Spleen (tissue), 11 donors: ENCODE results near the gene WIPF2. TPM values are rescaled to one million over a fixed set of nuclear protein-coding genes. Genes with fewer than 3 reads are reported as not detected.
A peak's percentile ranks its signal among the peaks of the same experiment; 100 is the strongest.

Experiments used
- DNase-seq: peaks from one replicate; pipeline ENCODE4 v3.0.0-alpha.2; 2020
- H3K27ac ChIP-seq, 8 donors: fragments of 200-600 bp; sonication (generic) in 7 of 8; 1 replicate in 4 of 8; 2 replicates in 4 of 8; pipeline versions ENCODE4 v1.5.0 to v1.8.0; 2016 to 2021; ENCODE audit warnings: inconsistent platforms in 4 of 8, mild to moderate bottlenecking in 4 of 8, moderate library complexity in 1 of 8
- H3K27me3 ChIP-seq, 7 donors: fragments of 200-600 bp; sonication (generic) in 6 of 7; replicated peaks in 1 of 7; 1 replicate in 4 of 7; 2 replicates in 3 of 7; pipeline versions ENCODE4 v1.5.0 to v1.8.0; 2016 to 2021; ENCODE audit warnings: inconsistent platforms in 3 of 7, mild to moderate bottlenecking in 1 of 7
- H3K36me3 ChIP-seq, 6 donors: fragments of 200-600 bp; sonication (generic) in 5 of 6; 1 replicate in 4 of 6; 2 replicates in 2 of 6; pipeline versions ENCODE4 v1.5.0 to v1.8.0; 2016 to 2021; ENCODE audit warnings: inconsistent platforms in 2 of 6
- H3K4me1 ChIP-seq, 6 donors: fragments of 200-600 bp; sonication (generic) in 5 of 6; 1 replicate in 3 of 6; 2 replicates in 3 of 6; pipeline versions ENCODE4 v1.5.0 to v1.8.0; 2016 to 2021; ENCODE audit warnings: inconsistent platforms in 3 of 6
- H3K4me3 ChIP-seq, 8 donors: fragments of 200-600 bp; sonication (generic) in 7 of 8; 1 replicate in 4 of 8; 2 replicates in 4 of 8; pipeline versions ENCODE4 v1.5.0 to v1.8.0; 2016 to 2021; ENCODE audit warnings: inconsistent platforms in 4 of 8, mild to moderate bottlenecking in 4 of 8, moderate library complexity in 2 of 8
- H3K9me3 ChIP-seq, 8 donors: fragments of 200-600 bp; sonication (generic) in 7 of 8; 1 replicate in 4 of 8; 2 replicates in 4 of 8; pipeline versions ENCODE4 v1.5.0 to v1.8.0; 2016 to 2021; ENCODE audit warnings: inconsistent platforms in 4 of 8
- CTCF ChIP-seq, 11 experiments: fragments of 200-600 bp in 7 of 11; fragments of 450-650 bp in 4 of 11; sonication (generic) in 4 of 11; IDR thresholded peaks in 8 of 11; conservative IDR thresholded peaks in 3 of 11; 1 replicate in 7 of 11; 2 replicates in 4 of 11; pipeline versions ENCODE4 v1.4.0 to v1.8.0; 2016 to 2021; ENCODE audit warnings: antibody characterized with exemption in 11 of 11, inconsistent platforms in 4 of 11, mild to moderate bottlenecking in 1 of 11
- POLR2A ChIP-seq, 3 donors: fragments of 450-650 bp; IDR thresholded peaks; one replicate each; pipeline ENCODE4 v1.5.1; 2017; ENCODE audit warnings: antibody characterized with exemption in 3 of 3, mild to moderate bottlenecking in 1 of 3
- POLR2AphosphoS5 ChIP-seq, 3 donors: sonication (generic); formaldehyde crosslinking; IDR thresholded peaks; one replicate each; pipeline ENCODE4 v1.5.1; 2017; ENCODE audit warnings: antibody characterized with exemption in 3 of 3
- WGBS, 5 donors: extraction: QIAGEN DNeasy Blood & Tissue Kit in 3 of 5; methylation state at CpG; one replicate each; pipeline versions ENCODE4 v1.1.5 to v1.1.7; 2013 to 2018; 5-methylcytosine and 5-hydroxymethylcytosine counted together
- intact Hi-C: fragments of 100-400 bp; cut with DNase I; formaldehyde crosslinking; loops from one replicate; pipeline ENCODE4 v1.15.0; 2023; ENCODE audit warnings: low total_unique reads
- polyA plus RNA-seq, 3 donors: library from polyadenylated mRNA; stranded (reverse); fragments of 200-250 nt; gene quantifications; one replicate each; pipeline ENCODE4 v1.2.1, GENCODE V29; 2013
- total RNA-seq, 7 donors: library from RNA; depleted of rRNA in 3 of 7; stranded (reverse); fragments of >200 nt in 3 of 7; fragmentation: NEBNext Ultra II Directional in 4 of 7; extraction: Animal tissue kit (Norgen Biotek cat#: 25700) in 4 of 7; gene quantifications; one replicate each; pipeline versions ENCODE4 v1.1.0 to v1.2.1, GENCODE V29; 2016 to 2021
- donor health status: healthy with polysubstance abuse.
- donor health status: DM: no; HTN: no; CAD: no; lungs with moderate emphysema.
- donor health status: DM: no; HTN: no; CAD: no.
- donor health status: Bipolar disorder and iron deficiency.
- donor health status: healthy.
- donor health status: DM: no; HTN: no; CAD: no.
- donor health status: DM: yes; HTN: yes; CAD: no.

Gene WIPF2
- total and polyA plus RNA-seq, 10 donors = 3.7 to 43.2 (median 20.1) TPM

- H3K27ac ChIP-seq = peak overlapping the region in 7 of 8 donors; percentile 77 to 89 (median 85)
- intact Hi-C loops = loop anchor here (10.0 kb wide), 1 partner anchor 228 kb away; no protein-coding TSS in a partner anchor
- 49 to 75% (median 65%) methylated on average over 2 of the region's 2 CpGs for WGBS, 5 donors
- no peaks in the 10 kb centered on the region for H3K9me3 ChIP-seq
- no peak overlapping the region for H3K4me3 ChIP-seq
- no peak for TF ChIP-seq POLR2A (IDR thresholded peaks at IDR 0.05)
- TF ChIP-seq CTCF (IDR thresholded peaks at IDR 0.05 in 8 of 11, conservative IDR thresholded peaks at IDR 0.05 in 3 of 11) = no peak
- no peak for TF ChIP-seq POLR2AphosphoS5 (IDR thresholded peaks at IDR 0.05)
- H3K36me3 ChIP-seq = no peaks in the 10 kb centered on the region
- peaks cover 53 to 87% (median 71%) of the 10 kb centered on the region in 6 donors for H3K4me1 ChIP-seq
- H3K27me3 ChIP-seq = no peaks in the 10 kb centered on the region
- DNase-seq = no peak
Measured at GRCh38 chr17:40306395-40306794, 87.3 kb downstream of the WIPF2 start.

- 55 to 65% (median 62%) methylated on average over 10 of the region's 10 CpGs for WGBS, 5 donors
- no peaks in the 10 kb centered on the region for H3K9me3 ChIP-seq
- intact Hi-C loops = loop anchor here (10.0 kb wide), 1 partner anchor 228 kb away; no protein-coding TSS in a partner anchor
Measured at GRCh38 chr17:40307001-40307730, 88.1 kb downstream of the WIPF2 start.

GRCh38 chr17:40307740-40308239, 88.7 kb downstream of the WIPF2 start:
- no peaks in the 10 kb centered on the region for H3K36me3 ChIP-seq
- peak overlapping the region in 1 of 8 donors; percentile 10 for H3K4me3 ChIP-seq
- H3K9me3 ChIP-seq = no peaks in the 10 kb centered on the region
- H3K27ac ChIP-seq = peak overlapping the region; percentile 16 to 89 (median 84)
- no peaks in the 10 kb centered on the region for H3K27me3 ChIP-seq
- H3K4me1 ChIP-seq = peaks cover 67 to 97% (median 83%) of the 10 kb centered on the region in 6 donors
- peak; percentile 83 for DNase-seq
- intact Hi-C loops = loop anchor here (10.0 kb wide), 1 partner anchor 227 kb away; no protein-coding TSS in a partner anchor
- 16 to 29% (median 23%) methylated on average over 3 of the region's 3 CpGs for WGBS, 5 donors
- TF ChIP-seq POLR2A (IDR thresholded peaks at IDR 0.05) = no peak
- TF ChIP-seq POLR2AphosphoS5 (IDR thresholded peaks at IDR 0.05) = peak in 1 of 3 donors; percentile 65

More at GRCh38 chr17:40307001-40307730, 88.1 kb downstream of the WIPF2 start:
- H3K36me3 ChIP-seq = no peaks in the 10 kb centered on the region
- peaks cover 61 to 95% (median 78%) of the 10 kb centered on the region in 6 donors for H3K4me1 ChIP-seq
- no peaks in the 10 kb centered on the region for H3K27me3 ChIP-seq
- peak overlapping the region; percentile 16 to 89 (median 84) for H3K27ac ChIP-seq
- TF ChIP-seq POLR2A (IDR thresholded peaks at IDR 0.05) (no peak), POLR2AphosphoS5 (IDR thresholded peaks at IDR 0.05) (peak in 1 of 3 donors; percentile 30)
- peak; percentile 81 for DNase-seq
- H3K4me3 ChIP-seq = peak overlapping the region in 1 of 8 donors; percentile 10

- Histone ChIP-seq H3K4me3 (peak within 1 kb of the TSS; percentile 16 to 71 (median 38)), H3K27ac (peak within 1 kb of the TSS; percentile 16 to 89 (median 84)), H3K27me3 (no peaks in the 10 kb centered on the region), H3K36me3 (no peaks in the 10 kb centered on the region), H3K9me3 (no peaks in the 10 kb centered on the region), H3K4me1 (peaks cover 60 to 97% (median 85%) of the 10 kb centered on the region in 6 donors)
- DNase-seq = peak; percentile 87
- intact Hi-C loops = loop anchor here (10.0 kb wide), 1 partner anchor 226 kb away; no protein-coding TSS in a partner anchor
- 15 to 22% (median 16%) methylated on average over 19 to 20 of the region's 20 CpGs for WGBS, 5 donors
- peak in 1 of 3 donors; percentile 19 for TF ChIP-seq POLR2AphosphoS5 (IDR thresholded peaks at IDR 0.05)
- no peak for TF ChIP-seq POLR2A (IDR thresholded peaks at IDR 0.05)
Measured at GRCh38 chr17:40309031-40309948, 90.2 kb downstream of the WIPF2 start, which contains the start of gene RARA. Gene RARA (plus strand): TSS chr17:40309180. CDS start chr17:40331219, 22,039 bp downstream.

- Histone ChIP-seq H3K4me1 (peaks cover 62 to 97% (median 90%) of the 10 kb centered on the region in 6 donors), H3K27me3 (no peaks in the 10 kb centered on the region), H3K9me3 (no peaks in the 10 kb centered on the region), H3K36me3 (no peaks in the 10 kb centered on the region), H3K4me3 (peak overlapping the region in 3 of 8 donors; percentile 35 to 71 (median 49)), H3K27ac (peak overlapping the region in 4 of 8 donors; percentile 82 to 89 (median 86))
- intact Hi-C loops = loop anchor here (10.0 kb wide), 1 partner anchor 225 kb away; no protein-coding TSS in a partner anchor
- WGBS, 5 donors = 61 to 89% (median 77%) methylated on average over 2 of the region's 2 CpGs
- TF ChIP-seq POLR2AphosphoS5 (IDR thresholded peaks at IDR 0.05) (no peak), CTCF (IDR thresholded peaks at IDR 0.05 in 8 of 11, conservative IDR thresholded peaks at IDR 0.05 in 3 of 11) (no peak), POLR2A (IDR thresholded peaks at IDR 0.05) (no peak)
- DNase-seq = no peak
Measured at GRCh38 chr17:40309949-40310510, 90.9 kb downstream of the WIPF2 start.
